DMS153 treated with DMSO at 0.1 percent for 48 hours (cell line): ENCODE measurements around the gene IL17A.

Experiments used
- DNase-seq: peaks from one replicate; lab custom pipeline; 2025; ENCODE audit not compliant: unreplicated experiment; lab: John Stamatoyannopoulos, UW

Gene IL17A

DNA sequence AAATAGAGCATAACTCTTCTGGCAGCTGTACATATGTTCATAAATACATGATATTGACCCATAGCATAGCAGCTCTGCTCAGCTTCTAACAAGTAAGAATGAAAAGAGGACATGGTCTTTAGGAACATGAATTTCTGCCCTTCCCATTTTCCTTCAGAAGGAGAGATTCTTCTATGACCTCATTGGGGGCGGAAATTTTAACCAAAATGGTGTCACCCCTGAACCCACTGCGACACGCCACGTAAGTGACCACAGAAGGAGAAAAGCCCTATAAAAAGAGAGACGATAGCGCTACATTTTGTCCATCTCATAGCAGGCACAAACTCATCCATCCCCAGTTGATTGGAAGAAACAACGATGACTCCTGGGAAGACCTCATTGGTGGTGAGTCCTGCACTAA lies at the start of gene IL17A:
TSS of gene IL17A (plus strand) at position 301 of the 400 bp plus-strand sequence. CDS start at position 358, 57 bp downstream.
- no peak for DNase-seq

DNA sequence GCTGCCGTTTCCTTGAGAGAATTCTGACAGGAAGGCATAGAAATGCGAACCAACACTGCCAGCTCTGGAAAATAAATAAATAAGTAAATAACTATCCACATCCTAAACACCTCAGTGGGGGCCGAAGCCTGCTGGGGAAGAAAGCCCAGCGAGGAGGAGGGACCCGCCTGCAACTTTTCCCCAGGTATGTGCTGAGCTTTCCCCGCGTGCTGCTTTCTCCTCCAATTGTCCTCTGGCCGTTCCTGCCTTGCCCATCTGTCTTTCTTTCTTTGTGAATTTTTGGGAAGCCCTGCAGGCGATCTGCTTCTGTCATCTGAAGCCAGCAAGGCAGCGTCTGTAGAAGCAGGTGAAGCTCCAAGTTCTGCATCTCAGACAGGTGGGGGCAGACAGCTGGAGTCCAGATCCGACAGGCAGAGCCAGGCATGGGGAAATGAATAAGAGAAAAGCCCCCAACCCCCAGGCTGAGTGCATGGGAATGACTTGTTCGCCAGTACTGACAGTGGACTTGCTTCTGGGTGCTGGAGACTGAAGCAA lies 49.2 kb upstream of the IL17A start:
- no peak for DNase-seq

DNA sequence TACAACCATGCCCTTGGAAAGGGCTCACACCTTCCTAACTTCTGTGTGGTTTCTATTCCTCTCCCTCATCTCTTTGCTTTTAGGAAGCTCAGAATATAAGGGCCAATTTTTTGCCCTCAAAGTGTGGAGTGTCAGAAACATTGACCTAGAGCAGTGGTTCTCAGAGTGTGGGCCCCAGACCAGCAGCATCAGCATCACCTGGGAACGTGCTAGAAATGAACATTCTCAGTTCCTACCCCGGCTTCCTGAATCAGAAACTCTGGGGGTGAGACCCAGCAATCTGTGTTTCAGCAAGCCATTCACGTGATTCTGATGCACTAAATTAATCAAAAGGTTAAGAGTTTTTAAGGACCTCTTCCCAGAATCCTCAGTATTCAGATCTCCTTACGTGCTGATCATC lies 47.9 kb upstream of the IL17A start:
- no peak for DNase-seq

DNA sequence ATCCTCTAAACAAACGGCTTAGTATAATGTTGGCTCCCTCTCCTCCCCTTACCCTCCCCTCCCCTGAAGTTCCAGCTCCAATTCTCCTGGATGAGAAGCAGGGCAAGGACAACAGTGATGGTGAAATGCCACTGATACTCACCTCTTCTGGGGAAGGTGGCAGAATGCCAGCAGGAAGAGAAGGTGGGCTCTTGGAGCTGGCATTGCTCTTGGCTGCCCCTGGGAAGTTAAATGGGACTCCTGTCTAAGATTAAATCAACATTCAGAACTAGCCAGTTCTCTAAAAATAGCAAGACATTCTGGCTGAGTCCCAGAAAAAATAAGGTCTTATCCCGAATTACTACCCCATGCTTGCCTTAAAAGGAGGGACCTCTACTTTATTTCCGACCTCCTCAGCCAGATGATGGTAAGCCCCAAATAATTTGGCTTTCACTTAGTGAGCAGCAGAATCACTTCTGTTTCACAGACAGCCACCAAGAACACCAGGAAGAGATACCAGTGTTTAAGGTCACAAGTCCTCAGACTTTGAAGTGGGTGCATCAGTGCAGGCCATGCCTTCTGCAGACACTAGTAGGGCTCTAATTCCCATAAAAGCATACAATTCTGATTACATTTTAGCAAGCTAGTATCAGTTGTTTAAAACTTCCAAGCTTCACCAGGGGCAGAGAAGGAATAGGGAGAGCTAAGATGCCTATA lies 46.0 kb upstream of the IL17A start:
- DNase-seq = no peak

DNA sequence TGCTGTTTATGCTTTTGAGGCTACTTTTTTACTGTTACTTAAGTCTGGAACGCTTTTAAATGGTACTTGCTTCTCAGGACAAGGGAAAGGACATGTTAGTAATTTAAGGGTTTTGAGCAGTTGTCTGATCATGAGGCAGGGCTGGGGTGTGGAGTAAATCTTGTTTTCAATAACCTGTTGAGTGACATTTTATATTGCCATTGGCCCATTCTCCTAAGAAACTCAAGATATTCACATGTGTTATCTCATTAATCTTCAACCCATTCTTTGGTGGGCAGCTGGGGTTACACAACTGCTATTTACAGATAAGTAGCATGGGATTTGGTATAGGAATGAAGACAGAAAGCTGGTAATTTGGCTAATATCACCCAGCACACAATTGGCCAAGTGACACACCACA lies 44.6 kb upstream of the IL17A start:
- no peak for DNase-seq

DNA sequence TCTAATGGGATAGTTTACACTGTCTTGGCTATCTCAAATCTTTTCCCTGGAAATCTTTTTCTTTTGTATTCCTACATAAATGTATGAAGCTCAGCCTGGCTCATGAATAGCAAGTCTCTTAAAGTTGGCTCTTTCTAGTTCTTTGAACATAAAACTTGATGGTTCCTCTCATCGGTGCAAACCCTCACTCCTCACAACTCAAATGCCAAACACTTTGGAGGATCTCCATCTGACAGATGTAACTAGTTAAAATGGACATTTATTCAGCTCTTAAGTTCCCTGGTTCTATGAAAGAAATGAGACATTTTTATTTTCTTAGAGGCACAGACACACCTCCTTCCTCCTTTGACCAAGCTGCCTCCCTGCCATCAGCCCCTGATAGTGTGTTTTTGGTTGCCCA lies 43.6 kb upstream of the IL17A start:
- DNase-seq = no peak

DNA sequence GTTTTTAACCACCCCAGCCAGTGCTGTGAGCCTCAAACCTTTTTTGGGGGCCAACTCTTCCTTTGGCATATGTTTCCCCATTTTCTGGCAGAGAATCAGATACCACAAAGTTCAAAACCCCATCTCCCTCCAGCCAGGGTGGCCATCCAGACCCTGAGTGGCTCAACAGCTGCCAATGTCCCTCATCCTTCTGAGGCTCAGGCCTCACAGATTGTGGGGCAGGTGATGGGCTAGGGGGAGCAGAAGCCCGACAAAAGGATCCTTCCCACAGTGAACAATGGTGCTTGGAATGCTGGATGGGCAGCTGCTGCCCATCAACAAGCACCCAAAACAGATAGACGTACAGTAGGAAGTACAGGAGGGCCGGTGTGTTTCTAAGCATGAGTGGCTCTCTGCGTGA lies 42.6 kb upstream of the IL17A start:
- DNase-seq = no peak

DNA sequence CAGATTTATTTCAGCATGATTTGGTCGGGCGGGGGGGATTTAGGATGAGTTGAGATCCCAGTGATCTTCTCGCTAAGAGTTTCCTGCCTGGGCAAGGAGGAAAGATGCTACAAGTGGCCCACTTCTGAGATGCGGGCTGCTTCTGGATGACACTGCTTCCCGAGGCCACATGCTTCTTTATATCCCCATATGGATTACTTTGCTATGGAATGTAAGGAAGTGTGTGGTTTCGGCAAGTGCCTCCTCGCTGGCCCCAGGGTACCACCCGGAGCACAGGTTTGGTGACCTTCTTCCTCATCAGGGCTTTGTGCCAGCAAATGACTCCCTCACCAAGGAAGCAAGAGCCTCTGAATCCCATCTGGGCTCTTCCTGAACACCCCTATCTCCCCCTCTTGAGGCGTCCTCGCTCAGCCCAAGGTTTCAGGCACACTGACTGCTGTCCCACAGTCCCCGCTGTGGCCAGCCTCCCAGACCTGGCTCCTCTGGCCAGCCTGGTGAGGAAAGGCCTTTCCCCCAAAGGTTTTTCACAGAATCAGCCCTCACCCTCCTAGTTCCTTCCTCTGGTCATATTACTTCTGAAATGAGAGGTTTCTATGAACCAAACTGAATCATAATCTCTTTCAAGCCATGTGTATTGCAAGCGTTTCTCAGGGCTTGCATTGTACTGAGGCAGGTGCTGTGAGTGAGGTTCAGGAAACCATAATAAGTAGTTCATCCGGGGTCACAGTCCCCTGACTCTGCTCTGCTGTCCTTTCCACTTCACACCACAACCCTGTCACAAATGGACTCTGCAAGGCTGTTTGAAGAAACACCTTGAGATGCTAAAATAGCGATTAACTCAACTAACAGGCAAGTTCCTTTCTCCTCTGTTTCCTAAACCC lies 41.7 kb upstream of the IL17A start:
- DNase-seq = no peak

DNA sequence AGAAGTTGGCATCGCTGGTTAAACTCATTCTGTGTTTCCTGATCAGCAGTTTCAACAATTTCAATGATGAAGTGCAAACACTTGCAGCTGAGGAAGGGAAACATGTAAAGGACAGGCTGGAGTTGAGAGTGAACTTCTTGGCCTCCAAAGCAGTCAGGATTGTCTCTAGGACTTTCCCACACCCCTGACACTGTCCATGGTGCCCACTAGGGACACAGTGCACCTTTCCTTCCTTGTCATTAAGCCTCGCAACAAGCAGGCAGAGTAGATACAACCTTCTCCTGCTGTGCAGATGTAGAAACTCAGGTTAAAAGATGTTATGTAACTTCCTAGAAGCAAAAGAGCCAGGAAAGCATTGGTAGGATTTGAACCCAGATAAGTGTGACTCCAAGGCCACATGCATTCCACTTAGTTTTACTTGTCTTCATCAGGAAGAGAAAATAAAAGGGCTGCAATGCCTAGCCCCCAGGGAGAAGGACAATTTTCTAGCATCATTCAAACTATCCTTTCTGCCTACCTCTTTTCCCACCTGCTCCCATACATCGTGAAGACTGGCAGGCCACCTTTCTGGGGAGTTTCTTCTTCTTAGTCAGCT lies 39.2 kb upstream of the IL17A start:
- DNase-seq = no peak

DNA sequence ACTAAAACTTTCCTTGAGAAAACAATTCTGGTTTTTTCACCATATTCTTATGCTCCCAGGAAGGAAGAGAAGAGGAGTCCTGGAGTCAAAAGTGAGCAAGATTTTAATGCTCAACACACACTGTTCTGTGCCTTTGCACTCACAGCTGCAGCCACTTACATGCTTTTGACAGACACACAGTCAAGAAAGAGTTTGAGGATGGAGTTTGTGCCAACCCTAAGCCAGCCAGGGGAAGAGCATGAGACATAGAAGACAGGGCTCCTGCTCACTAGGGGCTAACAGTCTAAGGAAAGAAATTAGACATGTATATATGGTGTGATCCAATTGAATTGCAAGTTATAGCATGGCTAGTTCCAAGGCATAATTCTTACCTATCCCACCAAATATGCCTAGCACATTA lies 37.1 kb upstream of the IL17A start:
- no peak for DNase-seq

DNA sequence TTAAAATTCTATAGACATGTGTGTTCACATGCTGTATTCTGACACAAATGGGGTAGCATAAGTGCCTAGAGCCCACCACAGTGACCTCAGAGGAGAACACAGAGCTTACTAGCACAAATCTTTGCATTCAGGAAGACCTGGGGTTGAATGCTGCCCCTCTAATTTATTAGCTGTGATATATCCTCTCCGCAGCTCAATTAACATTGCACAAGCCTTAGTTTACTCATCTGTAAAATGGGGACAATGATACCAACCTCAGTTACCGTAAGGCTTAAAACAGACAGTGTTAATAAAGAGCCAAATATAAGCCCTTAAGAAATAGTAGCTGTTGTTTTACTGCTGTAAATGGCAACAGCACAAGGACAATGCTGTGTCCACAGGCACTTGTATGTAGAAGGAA lies 36.2 kb upstream of the IL17A start:
- DNase-seq = no peak

DNA sequence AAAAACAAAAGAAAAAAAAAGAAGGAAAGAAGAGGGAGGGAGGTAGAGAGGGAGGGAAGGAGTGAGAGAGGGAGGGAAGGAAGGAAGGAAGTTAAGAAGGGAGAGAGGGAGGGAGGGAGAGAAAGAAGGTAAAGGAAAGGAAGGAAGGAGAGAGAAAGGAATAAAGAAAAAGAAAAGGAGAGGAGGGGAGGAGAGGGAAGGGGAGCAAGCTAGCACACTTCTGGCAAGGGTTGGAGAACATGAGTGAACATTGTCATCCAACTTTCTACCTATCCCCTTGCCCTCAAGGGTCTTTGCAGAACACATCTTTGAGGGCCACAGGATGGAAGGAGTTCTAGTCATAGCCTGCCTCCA lies 34.1 kb upstream of the IL17A start:
- no peak for DNase-seq

DNA sequence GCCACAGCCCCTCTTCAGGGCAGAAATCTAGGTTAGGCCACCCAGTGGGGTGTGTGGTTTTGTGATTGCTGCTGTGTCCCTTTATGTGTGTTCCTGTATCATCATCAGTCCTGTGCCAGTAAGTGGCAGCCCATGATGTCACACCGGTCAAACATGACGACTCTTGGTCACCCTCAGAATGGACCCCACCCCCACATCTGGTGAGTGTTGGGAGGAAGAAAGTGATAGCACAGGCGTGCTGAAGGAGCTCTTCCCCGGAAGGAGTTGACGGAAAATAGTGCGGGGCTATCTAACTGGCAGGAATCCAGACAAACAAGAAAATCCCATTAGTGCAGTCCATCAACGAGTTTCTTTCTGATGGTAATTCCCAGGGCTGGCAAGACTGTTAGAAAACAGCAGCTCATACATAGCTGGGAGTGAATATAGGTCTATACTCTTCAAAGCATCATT lies 33.4 kb upstream of the IL17A start:
- no peak for DNase-seq

DNA sequence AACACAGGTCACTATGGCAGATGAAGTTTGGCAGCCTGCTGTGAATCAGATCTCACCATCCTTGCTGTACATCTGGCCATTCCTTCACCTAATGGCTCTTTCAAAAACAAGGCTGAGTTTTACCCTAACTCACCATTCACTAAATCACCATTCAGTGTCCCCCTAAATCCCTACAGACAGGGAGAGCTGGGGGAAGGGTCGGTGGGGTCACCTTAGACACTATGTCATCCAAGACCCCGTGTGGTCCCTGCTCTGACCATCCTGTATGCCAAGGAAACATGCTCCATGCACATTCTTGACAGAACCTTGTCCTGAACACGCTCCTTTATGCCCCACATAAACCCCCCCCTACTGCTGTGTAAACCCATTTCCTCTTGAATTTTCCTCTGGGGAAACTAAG lies 31.8 kb upstream of the IL17A start:
- no peak for DNase-seq

DNA sequence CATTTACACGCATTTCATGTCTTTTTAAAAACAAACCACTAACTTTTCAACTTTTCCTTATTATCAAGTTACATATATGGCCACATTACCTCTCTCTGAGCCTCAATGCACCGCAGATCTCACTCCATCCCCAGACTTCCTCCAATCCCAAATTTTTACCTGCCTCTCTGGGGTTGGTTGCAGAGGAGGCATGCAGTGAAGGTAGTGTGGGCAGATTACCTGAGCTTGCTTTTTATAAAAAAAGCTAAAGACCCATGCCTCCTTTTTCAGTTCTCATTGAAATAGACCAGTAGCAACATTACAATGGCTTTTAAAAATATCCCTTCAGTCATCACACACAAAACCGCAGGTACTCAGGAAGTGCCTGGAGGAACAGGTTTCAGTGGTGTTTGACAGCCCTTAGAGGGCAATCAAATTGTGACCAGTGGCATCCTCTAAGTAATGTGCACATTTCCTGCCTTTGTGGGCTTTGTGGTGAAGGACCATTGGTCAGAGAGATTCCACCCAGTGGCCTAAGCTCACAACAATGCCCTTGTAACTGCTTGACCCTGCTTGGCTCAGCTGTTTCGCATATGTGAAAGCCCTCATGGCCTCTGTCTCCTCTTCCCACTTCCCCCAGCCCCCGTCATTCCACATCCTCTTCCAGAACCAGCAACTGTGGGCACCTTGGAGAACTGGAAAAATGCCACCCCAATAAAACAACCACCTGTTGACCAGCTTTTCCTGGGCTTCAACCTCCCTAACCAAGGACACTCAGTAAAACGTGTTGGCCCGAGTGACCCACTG lies 30.2 kb upstream of the IL17A start:
- DNase-seq = no peak

DNA sequence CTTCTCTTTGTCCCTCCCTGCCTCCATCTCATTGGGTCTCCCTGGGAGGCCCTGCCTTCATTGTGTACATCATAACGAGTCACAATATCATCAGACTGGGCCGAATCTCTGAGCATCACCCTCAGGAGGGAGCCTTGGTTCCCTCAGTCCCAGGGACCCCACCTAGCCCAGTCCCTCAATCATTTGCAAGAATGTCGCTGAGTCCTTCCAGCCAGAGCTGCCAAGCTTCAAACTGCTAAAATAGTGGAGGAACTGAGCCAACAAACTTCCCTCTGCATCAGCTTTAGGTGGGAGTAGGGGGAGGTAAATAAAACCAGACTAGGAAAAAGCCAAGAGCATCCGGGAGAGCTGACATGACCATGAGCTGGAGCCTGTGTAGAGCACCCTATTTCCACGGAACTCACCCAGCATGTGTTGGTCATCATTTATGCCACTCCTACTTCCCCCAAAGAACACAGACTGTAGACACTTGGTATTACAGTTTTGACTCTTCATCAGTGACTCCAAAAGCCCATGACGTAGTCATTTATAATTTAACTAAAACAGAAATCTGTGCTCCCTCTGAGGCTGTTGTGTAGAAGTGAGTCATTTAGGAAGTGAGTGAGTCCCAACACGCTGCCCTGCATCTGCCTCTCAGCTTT lies 28.8 kb upstream of the IL17A start:
- DNase-seq = no peak

DNA sequence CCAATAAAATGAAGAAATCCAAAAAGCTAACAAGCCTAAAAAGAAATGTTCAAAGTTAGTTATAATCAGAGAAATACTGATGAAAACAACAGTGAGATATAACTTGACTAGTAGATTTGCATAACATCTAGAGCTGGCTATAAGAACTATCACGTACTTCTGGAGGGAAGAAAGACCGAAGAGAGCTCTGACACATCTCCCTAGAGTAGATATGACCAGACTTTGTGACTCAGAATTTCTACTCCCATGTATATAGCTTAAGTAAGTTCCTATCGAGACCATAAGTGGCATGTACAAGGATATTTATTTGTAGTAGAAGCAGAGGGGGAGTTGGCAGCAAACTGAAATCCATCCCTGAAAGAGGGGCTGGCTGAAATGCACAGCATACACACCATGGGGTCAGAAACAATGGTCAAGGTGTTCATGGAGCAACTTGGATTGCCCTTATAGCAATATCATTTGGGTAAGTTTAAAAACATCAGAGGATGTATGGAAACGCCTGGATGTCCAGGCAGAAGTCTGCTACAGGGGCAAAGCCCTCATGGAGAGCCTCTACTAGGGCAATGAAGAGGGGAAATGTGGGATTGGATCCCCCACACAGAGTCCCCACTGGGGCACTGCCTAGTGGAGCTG lies 25.6 kb upstream of the IL17A start:
- DNase-seq = no peak

DNA sequence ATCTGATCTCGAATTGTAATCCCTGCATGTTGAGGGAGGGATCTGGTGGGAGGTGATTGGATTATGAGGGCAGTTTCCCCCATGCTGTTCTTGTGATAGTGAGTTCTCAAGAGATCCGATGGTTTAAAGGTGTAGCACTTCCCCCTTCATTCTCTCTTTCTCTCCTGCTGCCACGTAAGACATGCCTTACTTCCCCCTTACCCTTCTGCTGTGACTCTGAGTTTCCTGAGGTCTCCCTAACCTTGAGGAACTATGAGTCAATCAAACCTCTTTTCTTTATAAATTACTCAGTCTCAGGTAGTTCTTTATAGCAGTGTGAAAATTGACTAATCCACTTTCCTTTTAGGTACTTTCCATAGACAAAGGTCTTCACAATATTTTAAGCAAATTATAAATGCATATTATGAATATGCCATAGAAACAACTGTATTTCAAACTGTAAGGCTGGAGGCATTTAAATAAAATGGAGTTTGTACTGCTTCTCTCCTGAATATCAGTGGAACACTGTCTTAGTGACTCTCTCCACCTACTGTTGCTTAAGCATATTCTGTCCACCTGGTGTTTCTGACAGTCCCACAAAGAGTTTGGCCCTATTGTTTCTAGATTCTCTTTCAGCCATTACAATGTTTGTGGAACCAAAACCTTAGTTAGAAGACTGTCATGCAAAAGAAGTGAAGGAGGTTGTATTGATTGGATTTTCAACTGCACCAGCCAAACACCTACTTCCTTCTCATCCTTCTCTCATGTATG lies 24.3 kb upstream of the IL17A start:
- no peak for DNase-seq
